GM10248 (cell line): ENCODE data around the gene NOTCH1.

Experiments
- CTCF ChIA-PET: fragments of 300-600 bp; sonication (Branson Sonifier 250); formaldehyde crosslinking; extraction: SDS; loops from one replicate; lab custom pipeline; 2021; ENCODE audit warnings: antibody characterized with exemption; lab: Yijun Ruan, JAX
- POLR2A ChIA-PET: fragments of 350-650 bp; sonication (Branson Sonifier 250); formaldehyde crosslinking; extraction: SDS; loops from one replicate; lab custom pipeline; 2020; ENCODE audit warnings: antibody characterized with exemption; lab: Yijun Ruan, JAX
- DNase-seq: peaks from one replicate; pipeline ENCODE4 v3.0.0; 2012; ENCODE audit errors: extremely low spot score
- TF ChIP-seq, protein P1 (sequence below): IDR thresholded peaks from 2 replicates; pipeline ENCODE4 v1.5.1; 2012; ENCODE audit warnings: mild to moderate bottlenecking, low read depth; ENCODE audit errors: extremely low read depth, missing control alignments, control extremely low read depth

The NOTCH1 gene

GRCh38 chr9:136514022-136514714 is 31.7 kb downstream of the NOTCH1 start:
- CTCF ChIA-PET: no interaction called here
- POLR2A ChIA-PET: no interaction called here
- no peak for DNase-seq
- TF ChIP-seq, protein P1, sequence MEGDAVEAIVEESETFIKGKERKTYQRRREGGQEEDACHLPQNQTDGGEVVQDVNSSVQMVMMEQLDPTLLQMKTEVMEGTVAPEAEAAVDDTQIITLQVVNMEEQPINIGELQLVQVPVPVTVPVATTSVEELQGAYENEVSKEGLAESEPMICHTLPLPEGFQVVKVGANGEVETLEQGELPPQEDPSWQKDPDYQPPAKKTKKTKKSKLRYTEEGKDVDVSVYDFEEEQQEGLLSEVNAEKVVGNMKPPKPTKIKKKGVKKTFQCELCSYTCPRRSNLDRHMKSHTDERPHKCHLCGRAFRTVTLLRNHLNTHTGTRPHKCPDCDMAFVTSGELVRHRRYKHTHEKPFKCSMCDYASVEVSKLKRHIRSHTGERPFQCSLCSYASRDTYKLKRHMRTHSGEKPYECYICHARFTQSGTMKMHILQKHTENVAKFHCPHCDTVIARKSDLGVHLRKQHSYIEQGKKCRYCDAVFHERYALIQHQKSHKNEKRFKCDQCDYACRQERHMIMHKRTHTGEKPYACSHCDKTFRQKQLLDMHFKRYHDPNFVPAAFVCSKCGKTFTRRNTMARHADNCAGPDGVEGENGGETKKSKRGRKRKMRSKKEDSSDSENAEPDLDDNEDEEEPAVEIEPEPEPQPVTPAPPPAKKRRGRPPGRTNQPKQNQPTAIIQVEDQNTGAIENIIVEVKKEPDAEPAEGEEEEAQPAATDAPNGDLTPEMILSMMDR: no peak

DNA sequence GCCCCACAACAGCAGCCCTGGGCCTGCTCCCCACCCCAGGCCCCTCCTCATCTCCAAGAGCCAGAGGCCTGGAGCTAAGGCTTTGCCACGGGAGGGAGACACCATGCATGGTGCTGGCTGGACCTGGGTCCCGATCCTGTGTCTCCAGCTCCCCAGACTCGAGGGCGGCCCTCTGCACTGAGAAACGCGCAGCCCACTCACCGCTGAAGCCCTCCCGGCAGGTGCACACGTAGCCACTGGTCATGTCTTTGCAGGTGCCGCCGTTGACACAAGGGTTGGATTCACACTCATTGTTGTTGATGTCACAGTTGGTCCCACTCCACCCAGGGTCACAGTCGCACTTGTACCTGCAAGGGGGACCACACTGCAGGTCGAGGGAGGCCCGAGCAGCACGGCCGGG is 32.7 kb downstream of the NOTCH1 start:
- POLR2A ChIA-PET: no interaction called here

DNA sequence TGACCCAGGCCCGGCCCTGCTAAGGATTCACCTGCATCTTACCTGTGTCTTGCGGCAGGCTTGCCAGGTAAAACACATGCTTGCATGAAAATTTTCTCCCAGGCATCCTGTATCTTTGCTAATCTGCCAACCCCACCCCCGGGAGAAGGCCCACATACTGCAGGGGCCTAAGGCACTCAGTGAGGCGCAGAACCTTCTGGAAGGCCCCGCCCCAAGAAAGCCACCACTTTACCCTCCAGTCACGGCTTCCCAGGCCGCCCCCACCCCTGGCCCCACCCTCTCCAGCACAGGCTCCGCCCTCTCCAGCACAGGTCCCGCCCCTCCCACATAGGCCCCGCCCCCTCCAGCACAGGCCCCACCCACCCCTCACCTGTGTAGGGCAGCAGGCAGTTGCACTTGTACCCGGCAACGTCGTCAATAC is 33.2 kb downstream of the NOTCH1 start:
- POLR2A ChIA-PET: no interaction called here
- TF ChIP-seq, protein P1: no peak
- CTCF ChIA-PET: no interaction called here

More for the DNA sequence above, 32.7 kb downstream of the NOTCH1 start:
- CTCF ChIA-PET: no interaction called here
- no peak for DNase-seq
- TF ChIP-seq, protein P1: no peak

GRCh38 chr9:136511670-136512592 is 33.9 kb downstream of the NOTCH1 start:
- TF ChIP-seq, protein P1: no peak
- POLR2A ChIA-PET: no interaction called here
- DNase-seq: no peak

More for the DNA sequence above, 33.2 kb downstream of the NOTCH1 start:
- peak; percentile 54 for DNase-seq

DNA sequence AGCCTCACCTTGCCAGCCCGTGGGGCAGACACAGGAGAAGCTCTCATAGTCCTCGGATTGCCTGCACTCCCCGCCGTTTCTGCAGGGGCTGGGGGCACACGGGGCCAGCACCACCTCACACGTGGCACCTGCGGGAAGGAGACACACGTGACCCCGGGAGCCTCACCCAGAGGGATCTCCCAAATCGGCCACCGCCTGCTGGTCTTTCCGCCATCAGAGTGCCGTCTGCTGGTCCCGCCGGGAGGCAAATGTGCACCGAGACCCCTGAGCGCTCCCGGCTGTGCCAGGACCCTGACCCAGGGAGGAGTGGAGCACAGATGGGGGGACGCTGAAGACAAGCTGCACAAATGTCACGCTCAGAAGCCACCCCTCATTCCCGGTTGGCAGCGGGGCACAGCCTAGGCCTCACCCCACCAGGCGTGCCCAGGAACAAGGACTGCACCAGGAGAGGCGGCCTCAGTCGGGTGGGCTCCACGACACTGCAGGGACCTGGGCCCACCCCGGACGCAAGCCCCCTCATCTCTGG is 34.6 kb downstream of the NOTCH1 start:
- no peak for DNase-seq
- POLR2A ChIA-PET: no interaction called here
- CTCF ChIA-PET: no interaction called here
- TF ChIP-seq, protein P1: no peak

More at GRCh38 chr9:136511670-136512592, 33.9 kb downstream of the NOTCH1 start:
- CTCF ChIA-PET: no interaction called here

GRCh38 chr9:136510561-136510960 is 35.3 kb downstream of the NOTCH1 start:
- ChIA-PET CTCF (interaction anchor here (3.2 kb wide), 1 partner anchor 25 kb away, joined by 13 read pairs; no protein-coding TSS in a partner anchor), POLR2A (no interaction called here)
- TF ChIP-seq, protein P1: no peak
- no peak for DNase-seq
